K562 (cell line): ENCODE results near the gene CYB5B. TPM values are rescaled to one million over a fixed set of nuclear protein-coding genes. Genes with fewer than 3 reads are reported as not detected.

Source experiments
- ATAC-seq: fragments of 200-7000 bp; cut with Tn5 transposase; 3 replicates; pipeline ENCODE4 v1.9.1; 2020; ENCODE audit warnings: moderate library complexity
- BruUV-seq: library from RNA; stranded (reverse); fragments of 400-500 nt; replicated peaks from 2 replicates; lab custom pipeline; 2021; lab: Mats Ljungman, UMichigan
- CTCF ChIA-PET: fragments of 300-600 bp; formaldehyde crosslinking; extraction: SDS; loops from one replicate; lab custom pipeline; 2021; ENCODE audit warnings: low intra/inter-chr PET ratio; lab: Yijun Ruan, JAX
- POLR2A ChIA-PET: fragments of 300-600, 350-650 bp; sonication (Branson Sonifier 250); formaldehyde crosslinking; extraction: SDS; loops from one replicate; lab custom pipeline; 2021; ENCODE audit warnings: antibody characterized with exemption, inconsistent platforms; lab: Yijun Ruan, JAX
- DNase-seq, 4 experiments: peaks; one replicate each; pipeline versions ENCODE4 v3.0.0 to v3.0.0-alpha.2; 2011 to 2018; ENCODE audit warnings: low spot score in 3 of 4, mixed read lengths in 3 of 4; ENCODE audit errors: extremely low read depth in 1 of 4
- FAIRE-seq: peaks from 2 replicates; lab custom pipeline; 2011; peaks lifted over from hg19 to GRCh38; lab: Jason Lieb, UNC
- H2AFZ ChIP-seq: 2 replicates; pipeline ENCODE4 v1.6.0; 2011; ENCODE audit warnings: low read depth, low read length, control low read depth, inconsistent platforms
- H3K27ac ChIP-seq: fragments of 200-600 bp; 3 replicates; pipeline ENCODE4 v1.8.0; 2011; ENCODE audit warnings: low read depth, mild to moderate bottlenecking, control low read depth, inconsistent platforms, low read length, moderate library complexity, mixed read lengths; ENCODE audit errors: extremely low read depth
- H3K27me3 ChIP-seq, 2 experiments: fragments of 300-600 bp in 1 of 2; 2 replicates in 1 of 2; 3 replicates in 1 of 2; pipeline versions ENCODE4 v1.6.0 to v1.8.0; 2011; ENCODE audit warnings: inconsistent platforms in 2 of 2, low read length in 2 of 2, mild to moderate bottlenecking in 1 of 2, mixed read lengths in 1 of 2, moderate library complexity in 1 of 2; ENCODE audit not compliant: control insufficient read depth in 2 of 2, insufficient read depth in 2 of 2
- H3K36me3 ChIP-seq: fragments of 300-600 bp; 3 replicates; pipeline ENCODE4 v1.8.0; 2011; ENCODE audit warnings: mild to moderate bottlenecking, low read length, inconsistent platforms; ENCODE audit not compliant: control insufficient read depth, insufficient read depth
- H3K4me1 ChIP-seq, 2 experiments: fragments of 200-600 bp in 1 of 2; replicated peaks in 1 of 2; 2 replicates in 1 of 2; 3 replicates in 1 of 2; pipeline versions ENCODE4 v1.5.1 to v1.8.0; 2011; ENCODE audit warnings: inconsistent platforms in 2 of 2, low read length in 2 of 2, mild to moderate bottlenecking in 1 of 2, mixed read lengths in 1 of 2, moderate library complexity in 1 of 2; ENCODE audit not compliant: control insufficient read depth in 2 of 2, insufficient read depth in 2 of 2
- H3K4me2 ChIP-seq: 2 replicates; pipeline ENCODE4 v1.6.1; 2011; ENCODE audit warnings: low read length, control low read depth, inconsistent platforms, mixed read lengths; ENCODE audit not compliant: insufficient read depth
- H3K4me3 ChIP-seq: fragments of 200-600 bp; sonication (generic), shearing (Covaris generic); 2 replicates; pipeline ENCODE4 v1.5.1; 2016; ENCODE audit warnings: control low read depth, inconsistent platforms
- H3K79me2 ChIP-seq: fragments of 200-600 bp; 3 replicates; pipeline ENCODE4 v1.8.0; 2011; ENCODE audit warnings: low read length, inconsistent platforms; ENCODE audit not compliant: control insufficient read depth, insufficient read depth
- H3K9ac ChIP-seq, 2 experiments: 2 replicates each; pipeline versions ENCODE4 v1.6.0 to v1.6.1; 2011; ENCODE audit warnings: low read depth in 2 of 2, low read length in 2 of 2, control low read depth in 1 of 2, inconsistent platforms in 1 of 2, mild to moderate bottlenecking in 1 of 2, mixed read lengths in 1 of 2; ENCODE audit not compliant: insufficient read depth in 1 of 2
- H3K9me1 ChIP-seq: one replicate; pipeline ENCODE4 v1.6.0; 2011; ENCODE audit warnings: inconsistent platforms, mild to moderate bottlenecking, low read length, moderate library complexity; ENCODE audit not compliant: control insufficient read depth, insufficient read depth
- H3K9me3 ChIP-seq: replicated peaks from 2 replicates; pipeline ENCODE4 v1.5.1; 2011; ENCODE audit warnings: low read depth, low read length, inconsistent platforms; ENCODE audit not compliant: control insufficient read depth, insufficient read depth
- H4K20me1 ChIP-seq: replicated peaks from 2 replicates; pipeline ENCODE4 v1.6.1; 2011; ENCODE audit warnings: low read length, inconsistent platforms, mixed read lengths; ENCODE audit not compliant: control insufficient read depth, insufficient read depth
- CSDE1 ChIP-seq, 2 experiments: fragments of 450-650 bp; IDR thresholded peaks; 2 replicates each; pipeline ENCODE4 v1.6.1; 2016; ENCODE audit warnings: mild to moderate bottlenecking in 1 of 2
- FOS ChIP-seq: IDR thresholded peaks from 3 replicates; pipeline ENCODE4 v1.6.1; 2011; ENCODE audit not compliant: insufficient read length; ENCODE audit errors: extremely low read depth
- MTA3 ChIP-seq: fragments of 450-650 bp; formaldehyde crosslinking; IDR thresholded peaks from 2 replicates; pipeline ENCODE4 v1.6.1; 2017; ENCODE audit warnings: mild to moderate bottlenecking, borderline replicate concordance
- ZBTB7A ChIP-seq: IDR thresholded peaks from 2 replicates; pipeline ENCODE4 v1.6.1; 2011; ENCODE audit warnings: low read depth, mild to moderate bottlenecking, low read length, moderate library complexity, borderline replicate concordance; ENCODE audit not compliant: control insufficient read depth
- ZNF696 ChIP-seq: fragments of 250-450 bp; sonication (Bioruptor Pico); conservative IDR thresholded peaks from 2 replicates; pipeline ENCODE4 v1.4.0; 2020; ENCODE audit warnings: mild to moderate bottlenecking, moderate library complexity
- WGBS: fragments of 100-300 bp; shearing (Covaris generic); methylation state at CpG from one replicate; pipeline ENCODE4 v1.1.6; 2016; ENCODE audit warnings: low coverage, mixed read lengths; ENCODE audit not compliant: insufficient coverage; ENCODE audit errors: missing lambda C conversion rate; 5-methylcytosine and 5-hydroxymethylcytosine counted together
- in situ Hi-C: fragments of 300-500 bp; cut with MboI; formaldehyde crosslinking; loops from 4 replicates; pipeline ENCODE4 v1.15.0; 2018; ENCODE audit warnings: inconsistent platforms, mixed read lengths
- intact Hi-C: fragments of 100-400 bp; cut with micrococcal nuclease; formaldehyde crosslinking; loops from 2 replicates; pipeline ENCODE4 v1.14.2; 2022
- polyA plus RNA-seq, 8 experiments: library from polyadenylated mRNA; depleted of rRNA in 4 of 8; stranded (reverse) in 5 of 8; unstranded in 3 of 8; fragments of >200 nt; fragmentation: Nextera tagmentation in 2 of 8; fragmentation: Illumina TruSeq in 1 of 8; extraction: Ambion mirVana in 2 of 8; extraction: Trizol in 1 of 8; gene quantifications; 2 replicates each; pipeline versions ENCODE4 v1.2.1 to v1.2.3, GENCODE V29; 2011 to 2014; ENCODE audit warnings: inconsistent platforms in 1 of 8, missing spikeins in 1 of 8
- total RNA-seq, 7 experiments: library from RNA; depleted of rRNA in 6 of 7; stranded (reverse); fragments of >200 nt in 6 of 7; fragmentation: Illumina TruSeq in 2 of 7; extraction: Trizol in 2 of 7; gene quantifications; 2 replicates each; pipeline versions ENCODE4 v1.2.1 to v1.2.3, GENCODE V29; 2011 to 2021; ENCODE audit warnings: low replicate concordance in 1 of 7
- TF ChIP-seq, protein P1 (sequence below): fragments of 450-650 bp; IDR thresholded peaks from 2 replicates; pipeline ENCODE4 v1.6.1; 2017; ENCODE audit warnings: antibody characterized with exemption, mild to moderate bottlenecking
- TF ChIP-seq, protein P2 (sequence below): fragments of 250-450 bp; sonication (Bioruptor Pico); IDR thresholded peaks from 2 replicates; pipeline ENCODE4 v1.8.0; 2022; ENCODE audit warnings: inconsistent platforms
- TF ChIP-seq, protein P3 (sequence below), 2 experiments: fragments of 450-650 bp in 1 of 2; sonication (generic) in 1 of 2; formaldehyde crosslinking; conservative IDR thresholded peaks; 2 replicates each; pipeline versions ENCODE4 v1.4.0 to v1.8.1; 2020 to 2022; ENCODE audit warnings: mild to moderate bottlenecking in 1 of 2, missing genetic modification reagents in 1 of 2

Gene CYB5B
- total and polyA plus RNA-seq, 9 of the 15 experiments (the other 6 are each of a cell fraction or from before 2014, with no cell fraction given): 29.9 to 274 (median 136) TPM

DNA sequence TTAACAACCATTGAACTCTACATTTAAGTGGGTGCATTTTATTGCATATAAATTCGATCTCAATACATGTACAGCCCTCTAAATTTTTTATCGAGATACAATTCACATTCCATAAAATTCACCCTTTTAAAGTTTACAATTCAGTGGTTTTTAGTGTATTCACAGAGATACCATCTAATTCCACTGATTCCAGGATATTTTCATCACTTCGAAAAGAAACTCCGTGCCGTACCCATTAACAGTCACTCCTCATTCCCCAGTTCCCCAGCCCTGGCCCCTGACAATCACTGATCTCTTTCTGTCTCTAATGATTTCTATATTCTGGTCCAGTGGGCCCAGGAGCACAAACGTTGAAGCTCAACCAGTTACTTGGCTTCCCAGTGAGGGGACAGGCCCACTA is 61.4 kb downstream of the CYB5B start:
- intact Hi-C loops: no loop called here

DNA sequence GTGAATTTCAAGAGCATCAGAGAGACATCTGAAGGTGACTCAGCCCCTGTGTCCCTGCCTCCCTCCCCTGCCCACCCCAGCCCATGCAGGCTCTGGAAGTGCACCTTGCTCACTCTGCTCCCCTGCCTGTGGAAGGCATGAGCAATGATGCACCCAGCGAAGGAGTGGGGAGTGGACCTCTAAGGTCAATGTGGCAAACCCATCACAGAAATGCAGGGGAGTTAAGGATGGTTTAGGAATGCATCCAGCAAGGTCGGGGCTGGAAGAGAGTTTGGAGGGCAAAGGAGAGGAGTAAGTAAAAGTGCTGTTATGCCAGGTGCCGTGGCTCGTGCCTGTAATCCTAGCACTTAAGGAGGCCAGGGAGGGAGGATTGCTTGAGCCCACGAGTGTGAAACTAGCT is 61.9 kb downstream of the CYB5B start:
- WGBS: 33% methylated on average over 5 of the region's 5 CpGs
- peaks cover 7 to 18% of the 10 kb centered on the region in 2 experiments; a peak in 3 of 5 replicates for H3K4me1 ChIP-seq
- TF ChIP-seq ZBTB7A: no peak
- TF ChIP-seq ZNF696 (CRISPR knock-in tag): no peak
- TF ChIP-seq FOS: no peak
- no peak for TF ChIP-seq CSDE1 (IDR thresholded peaks at IDR 0.05)
- TF ChIP-seq, protein P1, sequence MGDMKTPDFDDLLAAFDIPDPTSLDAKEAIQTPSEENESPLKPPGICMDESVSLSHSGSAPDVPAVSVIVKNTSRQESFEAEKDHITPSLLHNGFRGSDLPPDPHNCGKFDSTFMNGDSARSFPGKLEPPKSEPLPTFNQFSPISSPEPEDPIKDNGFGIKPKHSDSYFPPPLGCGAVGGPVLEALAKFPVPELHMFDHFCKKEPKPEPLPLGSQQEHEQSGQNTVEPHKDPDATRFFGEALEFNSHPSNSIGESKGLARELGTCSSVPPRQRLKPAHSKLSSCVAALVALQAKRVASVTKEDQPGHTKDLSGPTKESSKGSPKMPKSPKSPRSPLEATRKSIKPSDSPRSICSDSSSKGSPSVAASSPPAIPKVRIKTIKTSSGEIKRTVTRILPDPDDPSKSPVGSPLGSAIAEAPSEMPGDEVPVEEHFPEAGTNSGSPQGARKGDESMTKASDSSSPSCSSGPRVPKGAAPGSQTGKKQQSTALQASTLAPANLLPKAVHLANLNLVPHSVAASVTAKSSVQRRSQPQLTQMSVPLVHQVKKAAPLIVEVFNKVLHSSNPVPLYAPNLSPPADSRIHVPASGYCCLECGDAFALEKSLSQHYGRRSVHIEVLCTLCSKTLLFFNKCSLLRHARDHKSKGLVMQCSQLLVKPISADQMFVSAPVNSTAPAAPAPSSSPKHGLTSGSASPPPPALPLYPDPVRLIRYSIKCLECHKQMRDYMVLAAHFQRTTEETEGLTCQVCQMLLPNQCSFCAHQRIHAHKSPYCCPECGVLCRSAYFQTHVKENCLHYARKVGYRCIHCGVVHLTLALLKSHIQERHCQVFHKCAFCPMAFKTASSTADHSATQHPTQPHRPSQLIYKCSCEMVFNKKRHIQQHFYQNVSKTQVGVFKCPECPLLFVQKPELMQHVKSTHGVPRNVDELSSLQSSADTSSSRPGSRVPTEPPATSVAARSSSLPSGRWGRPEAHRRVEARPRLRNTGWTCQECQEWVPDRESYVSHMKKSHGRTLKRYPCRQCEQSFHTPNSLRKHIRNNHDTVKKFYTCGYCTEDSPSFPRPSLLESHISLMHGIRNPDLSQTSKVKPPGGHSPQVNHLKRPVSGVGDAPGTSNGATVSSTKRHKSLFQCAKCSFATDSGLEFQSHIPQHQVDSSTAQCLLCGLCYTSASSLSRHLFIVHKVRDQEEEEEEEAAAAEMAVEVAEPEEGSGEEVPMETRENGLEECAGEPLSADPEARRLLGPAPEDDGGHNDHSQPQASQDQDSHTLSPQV: no peak
- TF ChIP-seq, protein P2, sequence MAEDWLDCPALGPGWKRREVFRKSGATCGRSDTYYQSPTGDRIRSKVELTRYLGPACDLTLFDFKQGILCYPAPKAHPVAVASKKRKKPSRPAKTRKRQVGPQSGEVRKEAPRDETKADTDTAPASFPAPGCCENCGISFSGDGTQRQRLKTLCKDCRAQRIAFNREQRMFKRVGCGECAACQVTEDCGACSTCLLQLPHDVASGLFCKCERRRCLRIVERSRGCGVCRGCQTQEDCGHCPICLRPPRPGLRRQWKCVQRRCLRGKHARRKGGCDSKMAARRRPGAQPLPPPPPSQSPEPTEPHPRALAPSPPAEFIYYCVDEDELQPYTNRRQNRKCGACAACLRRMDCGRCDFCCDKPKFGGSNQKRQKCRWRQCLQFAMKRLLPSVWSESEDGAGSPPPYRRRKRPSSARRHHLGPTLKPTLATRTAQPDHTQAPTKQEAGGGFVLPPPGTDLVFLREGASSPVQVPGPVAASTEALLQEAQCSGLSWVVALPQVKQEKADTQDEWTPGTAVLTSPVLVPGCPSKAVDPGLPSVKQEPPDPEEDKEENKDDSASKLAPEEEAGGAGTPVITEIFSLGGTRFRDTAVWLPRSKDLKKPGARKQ (CRISPR knock-in tag): no peak
- no peak for TF ChIP-seq MTA3

More for the DNA sequence above, 61.4 kb downstream of the CYB5B start:
- Histone ChIP-seq H3K27me3 (no peaks in the 10 kb centered on the region), H3K9me1 (peaks cover 3% of the 10 kb centered on the region), H3K27ac (no peak overlapping the region), H3K9me3 (no peaks in the 10 kb centered on the region), H3K9ac (no peak overlapping the region), H3K79me2 (no peaks in the 10 kb centered on the region), H2AFZ (no peak overlapping the region), H4K20me1 (no peaks in the 10 kb centered on the region), H3K4me1 (peaks cover 7 to 18% of the 10 kb centered on the region in 2 experiments; a peak in 3 of 5 replicates), H3K4me2 (no peak overlapping the region), H3K36me3 (no peaks in the 10 kb centered on the region), H3K4me3 (no peak overlapping the region)
- ChIA-PET POLR2A (no interaction called here), CTCF (no interaction called here)
- DNase-seq: no peak
- BruUV-seq: no TSS peak
- 43% methylated on average over 6 of the region's 6 CpGs for WGBS
- in situ Hi-C loops: no loop called here
- ATAC-seq: no peak
- TF ChIP-seq, protein P3, sequence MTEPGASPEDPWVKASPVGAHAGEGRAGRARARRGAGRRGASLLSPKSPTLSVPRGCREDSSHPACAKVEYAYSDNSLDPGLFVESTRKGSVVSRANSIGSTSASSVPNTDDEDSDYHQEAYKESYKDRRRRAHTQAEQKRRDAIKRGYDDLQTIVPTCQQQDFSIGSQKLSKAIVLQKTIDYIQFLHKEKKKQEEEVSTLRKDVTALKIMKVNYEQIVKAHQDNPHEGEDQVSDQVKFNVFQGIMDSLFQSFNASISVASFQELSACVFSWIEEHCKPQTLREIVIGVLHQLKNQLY (CRISPR knock-in tag; conservative IDR thresholded peaks at IDR 0.05): no peak
- FAIRE-seq: no peak

More for the DNA sequence above, 61.9 kb downstream of the CYB5B start:
- FAIRE-seq: no peak
- H3K4me2 ChIP-seq: no peak overlapping the region
- H3K9me1 ChIP-seq: no peaks in the 10 kb centered on the region
- POLR2A ChIA-PET: no interaction called here
- BruUV-seq: no TSS peak
- no peak overlapping the region for H3K27ac ChIP-seq
- CTCF ChIA-PET: no interaction called here
- no peak for DNase-seq
- no peaks in the 10 kb centered on the region for H3K36me3 ChIP-seq
- peak overlapping the region in 1 of 2 experiments; percentile 26; a peak in 1 of 4 replicates for H3K9ac ChIP-seq
- no peaks in the 10 kb centered on the region for H3K9me3 ChIP-seq
- ATAC-seq: no peak
- no peaks in the 10 kb centered on the region for H4K20me1 ChIP-seq
- intact Hi-C loops: no loop called here
- H3K4me3 ChIP-seq: no peak overlapping the region
- H3K79me2 ChIP-seq: no peaks in the 10 kb centered on the region
- no peaks in the 10 kb centered on the region for H3K27me3 ChIP-seq
- in situ Hi-C loops: no loop called here
- H2AFZ ChIP-seq: peak overlapping the region; percentile 17
